Measurements from ENCODE around the gene TPCN1. TPM values are rescaled to one million over a fixed set of nuclear protein-coding genes. Genes with fewer than 3 reads are reported as not detected.

The TPCN1 gene
- total RNA-seq, 2 experiments from 2014 or later, result 22.6 to 25.0 TPM

- POLR2A ChIA-PET, result interaction anchor here (0.8 kb wide), 1 partner anchor 9 kb away, joined by 3 read pairs; no protein-coding TSS in a partner anchor
- CTCF ChIA-PET, result no interaction called here
Measured at GRCh38 chr12:113310489-113310888, 89.2 kb downstream of the TPCN1 start.

- POLR2A ChIA-PET, result no interaction called here
- CTCF ChIA-PET, result no interaction called here
Measured at GRCh38 chr12:113314121-113314529, 92.9 kb downstream of the TPCN1 start.

GRCh38 chr12:113315358-113315757 lies 94.1 kb downstream of the TPCN1 start:
- CTCF ChIA-PET, result no interaction called here

GRCh38 chr12:113316155-113316554 lies 94.9 kb downstream of the TPCN1 start:
- ChIA-PET POLR2A (no interaction called here), CTCF (no interaction called here)

More at GRCh38 chr12:113315358-113315757, 94.1 kb downstream of the TPCN1 start:
- POLR2A ChIA-PET, result no interaction called here

GRCh38 chr12:113317122-113317521 lies 95.9 kb downstream of the TPCN1 start:
- ChIA-PET CTCF (no interaction called here), POLR2A (no interaction called here)

GRCh38 chr12:113318046-113318656 lies 96.9 kb downstream of the TPCN1 start:
- ChIA-PET POLR2A (no interaction called here), CTCF (no interaction called here)

GRCh38 chr12:113318900-113319628 lies 97.8 kb downstream of the TPCN1 start:
- CTCF ChIA-PET, result no interaction called here
- POLR2A ChIA-PET, result interaction anchor here (0.5 kb wide), 2 partner anchors 9 to 223 kb away, joined by 3 read pairs; no protein-coding TSS in a partner anchor

GRCh38 chr12:113320401-113320800 lies 99.1 kb downstream of the TPCN1 start:
- ChIA-PET POLR2A (no interaction called here), CTCF (no interaction called here)

GRCh38 chr12:113322343-113322742 lies 101.1 kb downstream of the TPCN1 start:
- POLR2A ChIA-PET, result no interaction called here
- CTCF ChIA-PET, result interaction anchor here (1.4 kb wide), 1 partner anchor 13 kb away, joined by 3 read pairs; the partner anchor contains the start of gene SLC8B1

GRCh38 chr12:113325916-113326315 lies 104.7 kb downstream of the TPCN1 start:
- ChIA-PET CTCF (interaction anchor here (0.7 kb wide), 1 partner anchor 96 kb away, joined by 3 read pairs; the partner anchor contains the start of gene SDSL), POLR2A (no interaction called here)

- POLR2A ChIA-PET, result interaction anchor here (0.7 kb wide), 2 partner anchors 28 to 32 kb away, joined by 4 read pairs; partner anchors contain the start of gene PLBD2
- CTCF ChIA-PET, result no interaction called here
Measured at GRCh38 chr12:113326775-113327395, 105.6 kb downstream of the TPCN1 start.

GRCh38 chr12:113328368-113328889 lies 107.2 kb downstream of the TPCN1 start:
- ChIA-PET POLR2A (no interaction called here), CTCF (no interaction called here)

- POLR2A ChIA-PET, result no interaction called here
- CTCF ChIA-PET, result interaction anchor here (0.5 kb wide), 1 partner anchor 1789 kb away, joined by 3 read pairs; no protein-coding TSS in a partner anchor
Measured at GRCh38 chr12:113329022-113329790, 107.9 kb downstream of the TPCN1 start.

- CTCF ChIA-PET, result interaction anchor here (0.5 kb wide), 1 partner anchor 1788 kb away, joined by 3 read pairs; no protein-coding TSS in a partner anchor
- POLR2A ChIA-PET, result no interaction called here
Measured at GRCh38 chr12:113329791-113330417, 108.6 kb downstream of the TPCN1 start.

- CTCF ChIA-PET, result no interaction called here
Measured at GRCh38 chr12:113330505-113330904, 109.2 kb downstream of the TPCN1 start.

GRCh38 chr12:113332688-113333417 lies 111.6 kb downstream of the TPCN1 start:
- POLR2A ChIA-PET, result no interaction called here
- CTCF ChIA-PET, result interaction anchor here (1.1 kb wide), 1 partner anchor 92 kb away, joined by 3 read pairs; no protein-coding TSS in a partner anchor

More at GRCh38 chr12:113330505-113330904, 109.2 kb downstream of the TPCN1 start:
- POLR2A ChIA-PET, result no interaction called here

- CTCF ChIA-PET, result interaction anchor here (0.6 kb wide), 1 partner anchor 135 kb away, joined by 3 read pairs; no protein-coding TSS in a partner anchor
- POLR2A ChIA-PET, result no interaction called here
Measured at GRCh38 chr12:113333418-113333750, 112.1 kb downstream of the TPCN1 start.

Data from activated CD8-positive, alpha-beta memory T cell treated with anti-CD3 and anti-CD28 coated beads for 36 hours (primary cell).